Progenitor cell of endocrine pancreas (in vitro differentiated cells): ENCODE data around the gene KSR2. TPM values are rescaled to one million over a fixed set of nuclear protein-coding genes. Genes with fewer than 3 reads are reported as not detected.

ENCODE experiments used
- DNase-seq: peaks from one replicate; pipeline ENCODE4 v3.0.0; 2021; ENCODE audit warnings: low spot score; ENCODE audit not compliant: unreplicated experiment
- H3K27ac Mint-ChIP-seq: 2 replicates; pipeline ENCODE4 v1.8.0; 2021; ENCODE audit warnings: mild to moderate bottlenecking, moderate library complexity, mixed read lengths
- H3K27me3 Mint-ChIP-seq: 2 replicates; pipeline ENCODE4 v1.8.0; 2021; ENCODE audit warnings: mixed read lengths
- H3K36me3 Mint-ChIP-seq: 2 replicates; pipeline ENCODE4 v1.8.0; 2022; ENCODE audit warnings: mixed read lengths; ENCODE audit not compliant: insufficient read depth
- H3K4me1 Mint-ChIP-seq: 2 replicates; pipeline ENCODE4 v1.8.0; 2021; ENCODE audit warnings: low read depth, mixed read lengths
- H3K4me3 Mint-ChIP-seq: 2 replicates; pipeline ENCODE4 v1.8.0; 2021; ENCODE audit warnings: low read depth, mild to moderate bottlenecking, moderate library complexity, mixed read lengths
- H3K9me3 Mint-ChIP-seq: 2 replicates; pipeline ENCODE4 v1.8.0; 2021; ENCODE audit warnings: low read depth, mixed read lengths
- total RNA-seq: library from RNA; stranded (reverse); gene quantifications from 2 replicates; pipeline ENCODE4 v1.2.1, GENCODE V29; 2021
- TF ChIP-seq, protein P1 (sequence below): fragments of 200-600 bp; sonication (generic); IDR thresholded peaks from one replicate; pipeline ENCODE4 v1.5.0; 2021; ENCODE audit warnings: antibody characterized with exemption, mild to moderate bottlenecking; ENCODE audit not compliant: unreplicated experiment

Gene KSR2
- total RNA-seq, 1 donor from 2014 or later, result 1.8 TPM

GRCh38 chr12:117933545-117933944 lies 35.2 kb downstream of the KSR2 start:
- Mint-ChIP-seq H3K9me3 (no peaks in the 10 kb centered on the region), H3K27me3 (no peaks in the 10 kb centered on the region), H3K36me3 (no peaks in the 10 kb centered on the region), H3K4me3 (no peak overlapping the region), H3K27ac (no peak overlapping the region), H3K4me1 (no peaks in the 10 kb centered on the region)
- DNase-seq, result no peak
- TF ChIP-seq, protein P1, sequence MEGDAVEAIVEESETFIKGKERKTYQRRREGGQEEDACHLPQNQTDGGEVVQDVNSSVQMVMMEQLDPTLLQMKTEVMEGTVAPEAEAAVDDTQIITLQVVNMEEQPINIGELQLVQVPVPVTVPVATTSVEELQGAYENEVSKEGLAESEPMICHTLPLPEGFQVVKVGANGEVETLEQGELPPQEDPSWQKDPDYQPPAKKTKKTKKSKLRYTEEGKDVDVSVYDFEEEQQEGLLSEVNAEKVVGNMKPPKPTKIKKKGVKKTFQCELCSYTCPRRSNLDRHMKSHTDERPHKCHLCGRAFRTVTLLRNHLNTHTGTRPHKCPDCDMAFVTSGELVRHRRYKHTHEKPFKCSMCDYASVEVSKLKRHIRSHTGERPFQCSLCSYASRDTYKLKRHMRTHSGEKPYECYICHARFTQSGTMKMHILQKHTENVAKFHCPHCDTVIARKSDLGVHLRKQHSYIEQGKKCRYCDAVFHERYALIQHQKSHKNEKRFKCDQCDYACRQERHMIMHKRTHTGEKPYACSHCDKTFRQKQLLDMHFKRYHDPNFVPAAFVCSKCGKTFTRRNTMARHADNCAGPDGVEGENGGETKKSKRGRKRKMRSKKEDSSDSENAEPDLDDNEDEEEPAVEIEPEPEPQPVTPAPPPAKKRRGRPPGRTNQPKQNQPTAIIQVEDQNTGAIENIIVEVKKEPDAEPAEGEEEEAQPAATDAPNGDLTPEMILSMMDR, result no peak

DNA sequence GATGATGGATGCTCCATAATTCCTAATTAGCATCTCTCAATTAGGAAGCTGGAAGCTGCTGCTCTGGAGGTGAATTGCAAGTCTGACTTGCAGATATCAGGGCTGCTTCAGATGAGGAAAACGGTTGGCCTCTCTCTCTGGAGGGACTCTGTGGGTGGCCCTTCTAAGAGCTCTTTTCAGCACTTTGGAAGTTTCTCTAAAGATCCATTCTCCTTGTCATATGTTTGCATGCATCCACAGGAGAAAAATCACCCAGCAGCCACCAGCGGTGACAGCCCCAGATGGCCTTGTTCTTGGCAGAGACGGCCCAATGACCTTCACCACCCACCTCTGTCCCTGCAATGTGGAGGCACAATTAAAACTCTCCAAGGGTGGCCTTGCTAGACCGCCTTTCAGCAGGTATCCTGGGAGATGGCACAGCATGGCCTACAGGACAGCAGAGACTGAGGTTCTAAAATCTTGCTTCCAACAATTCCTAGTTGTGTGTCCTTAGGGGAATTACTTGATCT lies 42.3 kb downstream of the KSR2 start:
- Mint-ChIP-seq H3K4me1 (no peaks in the 10 kb centered on the region), H3K36me3 (no peaks in the 10 kb centered on the region), H3K27ac (no peak overlapping the region), H3K9me3 (no peaks in the 10 kb centered on the region), H3K4me3 (no peak overlapping the region), H3K27me3 (no peaks in the 10 kb centered on the region)
- TF ChIP-seq, protein P1, result no peak
- DNase-seq, result no peak

DNA sequence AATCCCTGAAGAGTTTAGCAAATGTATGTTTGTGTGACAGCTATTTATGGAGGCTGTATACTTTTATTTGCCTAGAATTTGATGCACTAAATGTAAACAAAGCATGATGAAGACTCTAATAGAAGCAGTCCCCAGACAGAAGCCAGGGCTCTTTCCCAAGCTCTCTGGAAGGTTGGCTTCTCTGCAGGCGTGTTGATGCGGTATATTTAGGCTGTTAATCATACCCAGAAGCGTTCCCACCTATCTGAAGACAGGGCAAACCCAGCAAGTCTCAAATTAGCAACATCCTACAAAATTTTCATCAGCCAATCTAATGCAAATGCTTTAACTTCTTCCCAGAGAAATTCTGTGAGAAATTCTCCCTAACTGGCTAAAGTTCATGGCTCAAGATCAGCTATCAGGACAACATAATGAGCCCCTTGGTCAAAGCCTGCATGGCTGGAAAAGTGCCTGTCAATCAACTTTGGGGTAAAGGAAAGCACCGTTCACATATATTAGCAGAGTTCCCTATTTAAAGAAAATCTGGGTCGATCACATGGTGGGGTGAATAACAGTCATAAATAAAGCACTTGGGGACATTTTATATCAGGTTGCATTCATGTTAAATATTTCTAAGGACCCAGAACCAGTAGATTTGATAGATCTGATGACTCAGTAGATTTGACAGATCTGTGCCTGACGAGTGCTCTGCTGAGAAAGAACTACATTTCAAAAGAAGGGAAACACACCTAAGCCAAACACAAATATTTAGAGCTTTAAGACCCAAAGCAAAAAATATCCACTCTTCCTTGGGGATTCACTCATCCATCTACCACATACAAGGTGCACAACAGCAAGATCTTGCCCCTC lies 46.6 kb downstream of the KSR2 start:
- H3K9me3 Mint-ChIP-seq, result peaks cover 6% of the 10 kb centered on the region
- H3K27ac Mint-ChIP-seq, result no peak overlapping the region
- no peaks in the 10 kb centered on the region for H3K27me3 Mint-ChIP-seq
- H3K36me3 Mint-ChIP-seq, result no peaks in the 10 kb centered on the region
- no peak overlapping the region for H3K4me3 Mint-ChIP-seq
- TF ChIP-seq, protein P1, result no peak
- DNase-seq, result no peak
- H3K4me1 Mint-ChIP-seq, result no peaks in the 10 kb centered on the region

GRCh38 chr12:117919479-117919878 lies 49.3 kb downstream of the KSR2 start:
- TF ChIP-seq, protein P1, result no peak
- H3K4me3 Mint-ChIP-seq, result no peak overlapping the region
- H3K27ac Mint-ChIP-seq, result no peak overlapping the region
- no peak for DNase-seq
- peaks cover 6% of the 10 kb centered on the region for H3K9me3 Mint-ChIP-seq
- no peaks in the 10 kb centered on the region for H3K36me3 Mint-ChIP-seq
- H3K27me3 Mint-ChIP-seq, result no peaks in the 10 kb centered on the region
- H3K4me1 Mint-ChIP-seq, result no peaks in the 10 kb centered on the region

DNA sequence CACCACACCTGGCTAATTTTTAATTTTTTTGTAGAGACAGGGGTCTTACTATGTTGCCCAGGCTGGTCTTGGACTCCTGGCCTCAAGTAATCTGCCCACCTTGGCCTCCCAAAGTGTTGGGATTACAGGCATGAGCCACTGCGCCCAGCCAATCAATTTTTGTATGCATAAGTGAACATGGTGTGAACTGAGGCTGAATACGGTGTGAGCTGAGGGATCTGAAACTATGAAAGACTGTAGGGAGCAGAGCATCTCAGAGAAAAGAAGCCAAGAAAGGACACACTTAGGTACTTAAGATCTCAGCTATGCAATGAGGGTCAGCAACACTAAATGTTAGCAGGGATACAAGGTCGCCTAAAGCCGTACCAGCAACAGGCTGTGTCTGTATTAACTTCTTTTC lies 54.1 kb downstream of the KSR2 start:
- H3K27ac Mint-ChIP-seq, result no peak overlapping the region
- H3K36me3 Mint-ChIP-seq, result no peaks in the 10 kb centered on the region
- H3K27me3 Mint-ChIP-seq, result no peaks in the 10 kb centered on the region
- H3K4me3 Mint-ChIP-seq, result no peak overlapping the region
- no peaks in the 10 kb centered on the region for H3K4me1 Mint-ChIP-seq
- H3K9me3 Mint-ChIP-seq, result peaks cover 9% of the 10 kb centered on the region
- TF ChIP-seq, protein P1, result no peak
- no peak for DNase-seq
